HCT116 (cell line): ENCODE results near the gene GDAP1L1. TPM values are rescaled to one million over a fixed set of nuclear protein-coding genes. Genes with fewer than 3 reads are reported as not detected.

Source experiments
- ATAC-seq: fragments of 200-7000 bp; cut with Tn5 transposase; 2 replicates; pipeline ENCODE4 v1.9.1; 2020; ENCODE audit warnings: mild to moderate bottlenecking, moderate library complexity
- BruUV-seq: library from RNA; stranded (reverse); fragments of 400-500 nt; replicated peaks from 2 replicates; lab custom pipeline; 2021; lab: Mats Ljungman, UMichigan
- CTCF ChIA-PET: fragments of 300-600 bp; sonication (Branson Sonifier 250); formaldehyde crosslinking; loops from one replicate; lab custom pipeline; 2021; ENCODE audit warnings: antibody characterized with exemption; lab: Charles Lee
- POLR2A ChIA-PET: fragments of 300-600, 350-600 bp; sonication (Branson Sonifier 250); formaldehyde crosslinking; loops from one replicate; lab custom pipeline; 2021; ENCODE audit warnings: antibody characterized with exemption; lab: Charles Lee
- RAD21 ChIA-PET, 2 experiments: fragments of 300-600 bp; sonication (Branson Sonifier 250); formaldehyde crosslinking; loops; one replicate each; lab custom pipeline; 2023; ENCODE audit warnings: low total read pairs in 2 of 2; ENCODE audit not compliant: uncharacterized antibody in 2 of 2, unreplicated experiment in 2 of 2, low non-redundant PET in 1 of 2; lab: Charles Lee
- DNase-seq: peaks from one replicate; pipeline ENCODE4 v3.0.0-alpha.2; 2010; ENCODE audit warnings: low read depth, low spot score
- H2AFZ ChIP-seq: fragments of 200-600 bp; shearing (Covaris generic), sonication (generic); 2 replicates; pipeline ENCODE4 v1.6.1; 2017; ENCODE audit warnings: low read depth, mixed run types, mixed read lengths, antibody characterized with exemption, low read length; ENCODE audit not compliant: poor library complexity, severe bottlenecking
- H3K27ac ChIP-seq: 2 replicates; pipeline ENCODE4 v1.5.1; 2012; ENCODE audit warnings: low read depth, low read length
- H3K27me3 ChIP-seq: fragments of 200-600 bp; sonication (generic); 2 replicates; pipeline ENCODE4 v1.6.1; 2016; ENCODE audit warnings: mixed run types, low read length, mixed read lengths; ENCODE audit not compliant: insufficient read depth
- H3K36me3 ChIP-seq, 2 experiments: fragments of 200-500 bp in 1 of 2; fragments of 200-600 bp in 1 of 2; sonication (Bioruptor generic) in 1 of 2; sonication (generic) in 1 of 2; 2 replicates each; pipeline versions ENCODE4 v1.5.1 to v1.6.1; 2014 to 2016; ENCODE audit warnings: low read length in 2 of 2, inconsistent platforms in 1 of 2, mixed read lengths in 1 of 2, mixed run types in 1 of 2; ENCODE audit not compliant: insufficient read depth in 2 of 2, control insufficient read depth in 1 of 2
- H3K4me1 ChIP-seq, 2 experiments: fragments of 200-600 bp in 1 of 2; sonication (generic) in 1 of 2; 2 replicates each; pipeline versions ENCODE4 v1.5.1 to v1.6.1; 2012 to 2017; ENCODE audit warnings: low read length in 2 of 2, inconsistent platforms in 1 of 2, mild to moderate bottlenecking in 1 of 2, mixed read lengths in 1 of 2, mixed run types in 1 of 2, moderate library complexity in 1 of 2; ENCODE audit not compliant: insufficient read depth in 2 of 2, control insufficient read depth in 1 of 2
- H3K4me2 ChIP-seq: fragments of 200-600 bp; sonication (generic); 2 replicates; pipeline ENCODE4 v1.6.1; 2017; ENCODE audit warnings: mixed run types, low read length, mixed read lengths
- H3K4me3 ChIP-seq, 2 experiments: fragments of 200-600 bp in 1 of 2; sonication (generic) in 1 of 2; replicated peaks in 1 of 2; 2 replicates each; pipeline ENCODE4 v1.5.1; 2011 to 2016; ENCODE audit warnings: low read length in 2 of 2, control low read depth in 1 of 2, low read depth in 1 of 2, mild to moderate bottlenecking in 1 of 2, mixed read lengths in 1 of 2, mixed run types in 1 of 2
- H3K79me2 ChIP-seq: fragments of 200-600 bp; sonication (generic); 2 replicates; pipeline ENCODE4 v1.6.1; 2017; ENCODE audit warnings: mild to moderate bottlenecking, mixed run types, low read length, moderate library complexity, mixed read lengths; ENCODE audit not compliant: insufficient read depth
- H3K9ac ChIP-seq: fragments of 200-600 bp; sonication (generic); 2 replicates; pipeline ENCODE4 v1.6.1; 2016; ENCODE audit warnings: low read length, mixed read lengths
- H3K9me2 ChIP-seq: fragments of 200-600 bp; sonication (generic), shearing (Covaris generic); 2 replicates; pipeline ENCODE4 v1.6.1; 2017; ENCODE audit warnings: mixed run types, mild to moderate bottlenecking, moderate library complexity; ENCODE audit not compliant: insufficient read depth
- H3K9me3 ChIP-seq, 2 experiments: fragments of 200-500 bp in 1 of 2; fragments of 200-600 bp in 1 of 2; sonication (Bioruptor generic) in 1 of 2; sonication (generic) in 1 of 2; 2 replicates each; pipeline ENCODE4 v1.6.1; 2014 to 2017; ENCODE audit warnings: low read length in 2 of 2, mixed read lengths in 2 of 2, inconsistent platforms in 1 of 2, low read depth in 1 of 2, mild to moderate bottlenecking in 1 of 2, mixed run types in 1 of 2, moderate library complexity in 1 of 2; ENCODE audit not compliant: control insufficient read depth in 1 of 2, insufficient read depth in 1 of 2
- H4K20me1 ChIP-seq: fragments of 200-600 bp; sonication (generic), shearing (Covaris generic); 2 replicates; pipeline ENCODE4 v1.6.1; 2017; ENCODE audit warnings: mixed run types, mild to moderate bottlenecking, moderate library complexity; ENCODE audit not compliant: insufficient read depth
- ATF3 ChIP-seq: IDR thresholded peaks from 2 replicates; pipeline ENCODE4 v1.6.1; 2012
- CBX3 ChIP-seq: IDR thresholded peaks from 2 replicates; pipeline ENCODE4 v1.6.1; 2012; ENCODE audit warnings: low read depth
- CEBPB ChIP-seq: IDR thresholded peaks from 2 replicates; pipeline ENCODE4 v1.6.1; 2012; ENCODE audit warnings: low read depth
- EGR1 ChIP-seq: IDR thresholded peaks from 2 replicates; pipeline ENCODE4 v1.6.1; 2012; ENCODE audit warnings: low read depth
- ELF1 ChIP-seq: IDR thresholded peaks from 2 replicates; pipeline ENCODE4 v1.6.1; 2012; ENCODE audit warnings: low read depth, borderline replicate concordance
- EZH2 ChIP-seq: fragments of 200-600 bp; sonication (generic); IDR thresholded peaks from 2 replicates; pipeline ENCODE4 v1.6.1; 2017; ENCODE audit warnings: antibody characterized with exemption, mixed run types
- EZH2phosphoT487 ChIP-seq: fragments of 200-600 bp; IDR thresholded peaks from 2 replicates; pipeline ENCODE4 v1.6.1; 2018; ENCODE audit warnings: antibody characterized with exemption, borderline replicate concordance
- FOSL1 ChIP-seq: IDR thresholded peaks from 2 replicates; pipeline ENCODE4 v1.6.1; 2012; ENCODE audit warnings: low read depth
- JUND ChIP-seq: IDR thresholded peaks from 2 replicates; pipeline ENCODE4 v1.6.1; 2012
- POLR2AphosphoS5 ChIP-seq: IDR thresholded peaks from 2 replicates; pipeline ENCODE4 v1.6.1; 2011; ENCODE audit warnings: mild to moderate bottlenecking, low read depth, low read length, moderate library complexity
- RAD21 ChIP-seq: IDR thresholded peaks from 2 replicates; pipeline ENCODE4 v1.6.1; 2012; ENCODE audit warnings: low read depth, mild to moderate bottlenecking
- REST ChIP-seq: IDR thresholded peaks from 2 replicates; pipeline ENCODE4 v1.6.1; 2012; ENCODE audit warnings: low read depth
- SIN3A ChIP-seq: IDR thresholded peaks from 2 replicates; pipeline ENCODE4 v1.6.1; 2012; ENCODE audit warnings: low read depth
- SP1 ChIP-seq: IDR thresholded peaks from 2 replicates; pipeline ENCODE4 v1.6.1; 2012; ENCODE audit warnings: low read depth
- TCF7L2 ChIP-seq: IDR thresholded peaks from 2 replicates; pipeline ENCODE4 v1.7.0; 2011; ENCODE audit warnings: borderline replicate concordance, inconsistent platforms; ENCODE audit not compliant: insufficient read depth, insufficient read length; ENCODE audit errors: extremely low read depth
- ZBTB33 ChIP-seq: IDR thresholded peaks from 2 replicates; pipeline ENCODE4 v1.6.1; 2011; ENCODE audit warnings: mild to moderate bottlenecking, low read length, moderate library complexity; ENCODE audit not compliant: insufficient replicate concordance; ENCODE audit errors: extremely low read depth
- ZFX ChIP-seq: fragments of 450-650 bp; IDR thresholded peaks from 2 replicates; pipeline ENCODE4 v1.6.1; 2017
- ZNF274 ChIP-seq: fragments of 200-500 bp; sonication (Bioruptor generic); IDR thresholded peaks from 2 replicates; pipeline ENCODE4 v1.6.1; 2014; ENCODE audit warnings: mild to moderate bottlenecking, low read depth, low read length, inconsistent platforms
- intact Hi-C: fragments of 100-400 bp; cut with micrococcal nuclease; formaldehyde crosslinking; loops from 2 replicates; pipeline ENCODE4 v1.10.0; 2022
- total RNA-seq: library from RNA; stranded (reverse); gene quantifications from one replicate; pipeline ENCODE4 v1.2.1, GENCODE V29; 2021; ENCODE audit not compliant: unreplicated experiment
- TF ChIP-seq, protein P1 (sequence below): IDR thresholded peaks from 2 replicates; pipeline ENCODE4 v1.6.1; 2012

Gene GDAP1L1
- total RNA-seq, 1 experiment from 2014 or later: not detected

DNA sequence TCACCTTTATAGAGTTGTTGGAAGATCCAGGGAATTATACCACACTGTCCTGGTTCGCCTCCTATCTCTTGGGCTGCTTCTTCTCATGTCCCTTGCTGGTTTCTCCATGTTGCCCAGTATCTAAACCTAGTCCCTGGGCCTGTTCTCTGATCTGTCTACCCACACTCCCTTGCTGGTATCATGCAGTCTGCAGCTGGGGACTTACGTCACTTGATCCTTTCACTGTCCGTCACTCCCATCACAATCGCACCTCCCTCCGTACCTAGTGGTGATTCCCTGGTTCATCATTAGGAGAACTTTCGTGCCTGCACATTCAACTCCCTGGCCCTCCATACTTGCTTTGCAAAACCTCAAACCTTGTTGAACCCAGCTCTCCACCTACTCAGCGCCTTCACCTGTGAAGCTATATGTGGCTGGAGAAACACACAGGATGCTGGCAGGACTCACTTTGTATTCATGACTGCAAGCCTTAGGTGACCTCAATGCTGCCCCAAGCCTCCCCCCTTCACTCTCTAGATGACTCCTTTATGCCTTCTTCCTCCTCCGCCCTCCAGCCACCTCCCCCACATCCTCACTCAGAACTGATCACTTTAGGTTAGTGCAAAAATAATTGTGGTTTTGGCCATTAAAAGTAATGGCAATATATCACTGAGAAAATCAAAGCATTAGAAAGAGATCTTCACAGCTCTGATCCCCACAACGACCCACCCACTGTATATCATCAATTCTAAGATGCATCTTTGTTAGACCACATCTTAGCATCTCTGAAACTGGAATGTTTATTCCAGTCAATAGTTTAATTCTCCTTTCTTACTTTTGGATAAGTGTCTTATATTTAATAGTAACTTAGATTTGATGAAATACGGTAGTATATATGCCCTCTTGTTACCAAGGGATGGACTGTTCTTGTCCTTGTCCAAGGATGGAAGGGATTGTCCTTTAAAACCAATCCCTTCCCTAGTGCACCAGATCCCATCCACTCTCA lies 26.4 kb downstream of the GDAP1L1 start:
- no peak for ATAC-seq
- intact Hi-C loops: no loop called here
- H2AFZ ChIP-seq: no peak overlapping the region
- H3K9me3 ChIP-seq: no peaks in the 10 kb centered on the region
- CTCF ChIA-PET: no interaction called here
- no peaks in the 10 kb centered on the region; the same call in 1 of the 2 replicates for H3K27me3 ChIP-seq
- H3K79me2 ChIP-seq: no peaks in the 10 kb centered on the region
- no peaks in the 10 kb centered on the region for H4K20me1 ChIP-seq
- RAD21 ChIA-PET: no interaction called here
- no peak for TF ChIP-seq CEBPB
- no peak for TF ChIP-seq ATF3
- TF ChIP-seq ELF1: no peak
- TF ChIP-seq REST: no peak
- TF ChIP-seq ZFX: no peak
- TF ChIP-seq EZH2: no peak
- TF ChIP-seq RAD21: no peak
- no peak for TF ChIP-seq CBX3
- TF ChIP-seq EZH2phosphoT487: no peak
- no peak for TF ChIP-seq JUND
- TF ChIP-seq TCF7L2: no peak
- no peak for TF ChIP-seq ZBTB33
- TF ChIP-seq EGR1: no peak
- no peak for TF ChIP-seq FOSL1
- no peak for TF ChIP-seq POLR2AphosphoS5
- no peak for TF ChIP-seq ZNF274
- TF ChIP-seq SP1: no peak
- TF ChIP-seq, protein P1, sequence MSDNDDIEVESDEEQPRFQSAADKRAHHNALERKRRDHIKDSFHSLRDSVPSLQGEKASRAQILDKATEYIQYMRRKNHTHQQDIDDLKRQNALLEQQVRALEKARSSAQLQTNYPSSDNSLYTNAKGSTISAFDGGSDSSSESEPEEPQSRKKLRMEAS: no peak
- TF ChIP-seq SIN3A: no peak
- POLR2A ChIA-PET: no interaction called here
- no peak overlapping the region for H3K4me2 ChIP-seq
- no peak overlapping the region for H3K4me3 ChIP-seq
- H3K9ac ChIP-seq: no peak overlapping the region
- H3K4me1 ChIP-seq: no peaks in the 10 kb centered on the region
- no peaks in the 10 kb centered on the region for H3K36me3 ChIP-seq
- no TSS peak for BruUV-seq
- no peak overlapping the region for H3K27ac ChIP-seq
- no peak for DNase-seq
- H3K9me2 ChIP-seq: no peaks in the 10 kb centered on the region
